GM21723 (cell line): ENCODE results near the gene MET.
"Not testable (repeated sequence)": the region's sequence is repeated elsewhere in the genome, so short reads cannot be mapped to it uniquely, and the experiment has no call there.

Experiments
- ATAC-seq: cut with Tn5 transposase; IDR thresholded peaks from one replicate; pipeline ENCODE4 v1.9.1; 2021; ENCODE audit warnings: mild to moderate bottlenecking, moderate library complexity; ENCODE audit not compliant: unreplicated experiment

Gene MET

DNA sequence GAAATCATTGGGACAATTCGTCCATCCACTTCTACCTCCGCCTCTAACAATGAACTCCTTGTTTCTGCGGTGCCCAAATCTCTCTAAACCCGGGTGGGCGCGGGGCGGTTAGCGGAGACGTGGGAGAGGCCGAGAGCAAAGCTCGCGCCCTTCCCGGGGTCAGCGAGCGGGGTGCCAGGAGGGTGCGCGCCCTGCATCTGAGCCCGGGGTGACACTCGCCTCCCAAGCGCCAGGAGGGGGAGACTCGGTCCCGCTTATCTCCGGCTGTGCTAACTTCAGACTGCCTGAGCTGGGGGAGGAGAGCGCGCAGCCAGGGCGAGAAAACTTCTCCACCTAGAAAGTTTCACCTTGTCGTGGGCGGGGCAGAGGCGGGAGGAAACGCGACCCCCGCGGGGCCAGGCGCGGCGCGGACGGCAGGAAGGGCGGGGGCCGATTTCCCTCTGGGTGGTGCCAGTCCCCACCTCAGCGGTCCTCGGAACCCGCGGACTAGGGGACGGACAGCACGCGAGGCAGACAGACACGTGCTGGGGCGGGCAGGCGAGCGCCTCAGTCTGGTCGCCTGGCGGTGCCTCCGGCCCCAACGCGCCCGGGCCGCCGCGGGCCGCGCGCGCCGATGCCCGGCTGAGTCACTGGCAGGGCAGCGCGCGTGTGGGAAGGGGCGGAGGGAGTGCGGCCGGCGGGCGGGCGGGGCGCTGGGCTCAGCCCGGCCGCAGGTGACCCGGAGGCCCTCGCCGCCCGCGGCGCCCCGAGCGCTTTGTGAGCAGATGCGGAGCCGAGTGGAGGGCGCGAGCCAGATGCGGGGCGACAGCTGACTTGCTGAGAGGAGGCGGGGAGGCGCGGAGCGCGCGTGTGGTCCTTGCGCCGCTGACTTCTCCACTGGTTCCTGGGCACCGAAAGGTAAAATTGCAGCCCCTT is at the start of gene MET:
TSS of gene MET (plus strand) at position 516 of the 915 bp plus-strand sequence. CDS start 26,889 bp downstream, outside the sequence.
- peak; percentile 95 for ATAC-seq

DNA sequence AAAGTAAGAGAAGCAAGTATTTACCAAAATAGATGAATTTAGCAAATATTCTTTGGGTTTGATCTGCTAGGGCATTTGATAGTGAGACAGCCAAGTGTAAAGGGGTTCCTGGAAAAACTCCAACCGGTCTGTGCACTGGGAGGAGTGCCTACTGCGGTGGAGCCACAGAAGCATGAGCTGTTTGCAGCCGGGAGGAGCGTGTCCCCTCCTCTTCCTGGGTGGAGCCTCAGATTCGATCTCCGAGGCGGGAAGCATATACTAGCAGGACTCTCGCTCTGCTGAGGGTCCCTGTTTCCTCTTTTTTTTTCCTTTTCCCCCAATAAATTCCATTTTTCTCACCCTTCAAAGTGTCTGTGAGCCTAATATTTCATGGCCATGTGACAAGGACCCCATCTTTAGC is 45.1 kb upstream of the MET start:
- ATAC-seq = no peak

DNA sequence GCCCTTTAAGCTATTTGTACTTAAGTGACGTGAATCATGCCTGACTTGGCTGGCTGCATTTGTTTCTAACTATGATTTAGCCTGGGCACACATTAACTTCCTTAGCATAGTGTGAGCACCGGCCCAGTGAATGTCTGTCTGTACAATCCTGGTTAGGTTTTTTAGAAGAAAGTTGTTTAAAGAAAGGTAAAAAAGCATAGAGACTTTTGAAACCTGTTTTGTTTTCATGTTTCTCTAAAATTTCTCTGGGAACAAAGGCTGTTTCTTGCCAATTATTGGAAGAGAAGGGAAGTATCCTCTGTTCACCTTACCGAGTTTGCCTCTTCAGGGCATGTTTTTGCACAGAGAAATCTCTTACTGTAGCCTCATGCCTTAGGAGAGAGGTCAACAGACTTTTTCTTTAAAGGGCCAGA is 42.9 kb upstream of the MET start:
- ATAC-seq = no peak

DNA sequence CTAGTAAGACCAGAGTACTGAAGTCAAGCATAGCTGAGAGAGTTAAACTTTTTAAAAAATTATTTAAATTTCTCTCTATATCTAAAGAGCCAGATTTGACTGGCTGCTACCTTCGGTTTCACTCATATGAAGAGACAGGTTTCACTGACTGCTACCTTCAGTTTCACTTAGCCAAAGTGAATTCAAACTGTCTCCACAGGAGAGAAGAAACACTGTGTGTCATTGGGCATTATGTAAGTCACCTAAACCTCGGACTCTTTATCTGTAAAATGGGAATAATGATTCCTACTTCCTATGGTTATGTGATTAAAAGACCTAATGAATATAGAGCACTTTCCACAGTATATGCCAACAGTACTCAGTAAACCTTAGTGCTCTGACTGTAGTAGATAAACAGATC is 41.6 kb upstream of the MET start:
- peak; percentile 95 for ATAC-seq

DNA sequence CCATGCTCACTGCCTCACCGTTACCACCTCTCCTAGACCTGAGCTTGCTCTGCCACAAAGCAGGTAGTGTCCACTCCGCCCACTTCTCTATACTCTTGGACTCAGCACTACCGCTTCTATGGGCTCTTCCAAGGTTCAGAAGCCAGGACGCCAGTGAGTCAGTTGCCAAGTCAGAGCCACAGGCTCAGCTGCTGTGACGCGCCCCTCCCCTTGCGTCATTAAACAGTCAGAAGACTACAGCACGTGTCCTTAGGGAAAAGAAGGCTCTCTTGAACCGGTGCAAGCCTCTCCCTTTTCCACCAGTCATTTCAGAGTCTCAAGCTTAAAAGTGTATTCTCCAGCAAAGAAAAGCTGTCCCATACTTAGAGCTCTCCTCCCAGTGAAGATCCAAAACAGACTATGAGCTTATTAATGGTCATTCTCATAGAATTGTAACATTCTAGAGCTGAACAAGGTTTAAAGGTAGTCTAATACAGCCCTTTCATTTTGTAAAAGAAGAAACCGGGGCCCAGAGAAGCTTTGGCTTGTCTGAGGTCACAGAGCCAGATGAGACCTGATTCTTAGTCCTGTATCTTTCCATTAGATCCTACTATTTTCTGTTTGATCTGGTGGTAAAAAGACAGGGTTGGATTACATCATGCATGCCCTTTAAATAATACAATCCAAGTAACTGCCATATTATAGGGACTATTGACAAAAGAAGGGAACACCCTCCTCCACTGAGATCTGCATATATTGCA is 40.9 kb upstream of the MET start:
- ATAC-seq = peak; percentile 58

DNA sequence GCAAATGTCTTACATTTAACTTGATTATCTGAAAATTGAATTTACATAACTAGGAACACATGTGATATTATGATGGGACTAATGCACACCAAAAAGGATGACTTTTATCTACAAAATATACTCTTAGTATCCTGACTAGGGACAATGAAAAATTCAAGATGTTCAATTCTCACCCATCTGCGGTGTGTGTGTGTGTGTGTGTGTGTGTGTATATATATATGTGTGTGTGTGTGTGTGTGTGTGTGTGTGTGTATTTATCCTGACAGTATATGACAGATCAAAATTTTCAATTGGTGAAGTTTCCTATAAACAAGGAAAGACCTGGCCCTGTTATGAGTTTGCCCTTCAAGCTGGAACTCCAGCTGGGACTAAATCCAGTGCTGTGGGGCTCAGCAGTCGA is 40.3 kb upstream of the MET start:
- no peak for ATAC-seq

DNA sequence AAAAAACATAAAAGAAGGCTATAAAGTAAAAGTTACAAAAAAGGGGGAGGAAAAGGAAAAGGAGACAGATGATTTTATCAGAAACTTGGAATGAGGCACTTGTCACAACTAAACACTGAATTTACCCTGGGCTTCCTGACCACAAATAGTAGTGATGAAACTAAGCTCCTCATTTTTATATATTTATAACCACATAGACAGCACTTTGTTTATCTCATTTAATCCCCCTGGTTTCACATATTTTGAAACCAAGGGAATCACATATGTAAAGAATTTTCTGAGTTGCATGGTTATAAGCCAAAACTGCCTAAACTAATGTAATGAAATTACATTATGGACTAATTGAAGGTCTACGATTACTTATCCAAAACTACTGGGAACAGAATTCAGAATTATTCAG is 39.6 kb upstream of the MET start:
- ATAC-seq = no peak

DNA sequence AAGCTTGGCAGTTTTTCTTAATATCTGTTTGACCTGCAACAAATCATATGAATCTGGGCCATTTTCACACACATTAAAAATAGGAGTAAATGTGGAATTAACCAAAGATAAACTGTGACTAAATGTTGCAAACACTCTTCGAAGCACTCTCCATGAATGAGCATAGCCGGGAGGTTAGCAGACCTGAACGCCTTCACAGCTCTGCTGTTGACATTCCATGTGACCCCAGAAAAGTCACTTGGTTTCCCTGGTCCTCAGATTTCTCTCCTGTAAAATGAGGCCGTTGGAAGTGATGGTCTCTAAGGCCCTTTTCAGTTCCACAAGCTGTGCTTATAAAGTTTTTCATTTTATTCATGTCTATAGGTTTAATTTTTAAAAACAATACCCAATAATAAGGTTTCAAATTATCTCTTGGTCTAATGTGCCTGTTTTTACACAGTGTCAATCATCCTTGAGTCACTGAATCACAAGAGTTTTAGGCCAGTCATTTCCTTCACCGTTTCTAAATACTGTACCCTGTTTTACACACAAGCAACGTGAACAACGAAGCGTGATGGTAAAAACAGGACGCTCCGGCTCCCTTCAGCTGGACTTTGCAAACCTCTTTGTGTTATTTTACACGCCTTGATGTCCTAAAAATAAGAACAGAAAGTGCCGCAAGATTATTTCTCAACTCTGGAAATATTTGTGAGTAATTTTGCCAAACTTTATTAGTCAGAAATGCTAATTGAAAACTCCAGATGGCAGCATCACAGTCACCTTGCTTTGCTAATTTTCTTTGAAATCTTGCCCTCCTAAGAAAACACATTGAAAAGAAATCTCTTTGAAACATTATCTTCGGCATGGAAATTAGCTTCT is 38.6 kb upstream of the MET start:
- peak; percentile 32 for ATAC-seq

DNA sequence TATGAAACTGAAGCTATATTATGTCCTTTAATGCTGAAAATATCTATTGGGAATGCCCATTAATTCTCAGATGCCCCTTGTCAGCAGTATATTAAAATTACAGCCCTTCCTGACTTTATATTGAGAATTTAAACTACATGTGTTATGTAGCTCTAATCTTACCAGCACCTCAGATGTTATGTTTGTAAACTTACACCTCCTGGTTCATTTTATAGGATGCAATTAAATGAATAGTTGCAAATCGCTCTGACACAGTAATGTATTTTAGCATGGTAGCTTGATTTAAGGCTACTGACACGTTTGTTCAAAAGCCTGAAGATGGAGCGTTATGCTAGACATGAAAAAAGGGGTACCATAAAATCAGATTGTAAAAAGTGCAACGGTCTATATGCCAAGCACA is 35.0 kb upstream of the MET start:
- ATAC-seq = no peak

DNA sequence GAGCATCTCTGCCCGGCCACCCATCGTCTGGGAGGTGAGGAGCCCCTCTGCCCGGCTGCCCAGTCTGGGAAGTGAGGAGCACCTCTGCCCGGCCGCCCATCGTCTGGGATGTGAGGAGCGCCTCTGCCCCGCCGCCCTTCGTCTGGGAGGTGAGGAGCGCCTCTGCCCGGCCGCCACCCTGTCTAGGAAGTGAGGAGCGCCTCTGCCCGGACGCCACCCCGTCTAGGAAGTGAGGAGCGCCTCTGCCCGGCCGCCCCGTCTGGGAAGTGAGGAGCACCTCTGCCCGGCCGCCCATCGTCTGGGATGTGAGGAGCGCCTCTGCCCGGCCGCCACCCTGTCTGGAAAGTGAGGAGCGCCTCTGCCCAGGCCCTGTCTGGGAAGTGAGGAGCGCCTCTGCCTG is 33.4 kb upstream of the MET start:
- not testable (repeated sequence) for ATAC-seq

DNA sequence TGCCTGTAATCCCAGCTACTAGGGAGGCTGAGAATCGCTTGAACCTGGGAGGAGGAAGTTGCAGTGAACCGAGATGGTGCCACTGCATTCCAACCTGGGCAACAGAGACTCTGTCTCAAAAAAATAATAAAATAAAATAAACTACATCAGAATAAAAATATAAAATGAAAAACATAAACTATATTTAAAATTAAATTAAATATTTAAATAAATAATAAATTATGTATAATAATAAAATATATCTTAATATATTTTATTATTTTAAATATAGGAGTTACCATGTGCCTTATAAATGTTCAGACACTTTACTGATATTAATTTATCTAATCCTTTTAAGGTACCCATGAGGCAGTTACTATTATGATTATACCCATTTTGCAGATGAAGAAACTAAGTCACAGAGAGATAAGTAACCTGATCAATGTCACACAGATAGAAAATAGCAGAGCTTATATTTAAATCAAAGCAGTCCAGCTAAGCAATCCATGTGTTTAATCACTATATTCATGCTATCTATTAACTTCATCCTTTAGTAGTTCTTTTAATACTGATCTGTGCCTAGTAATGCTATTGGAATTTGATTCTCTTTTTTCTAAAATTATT is 30.3 kb upstream of the MET start:
- no peak for ATAC-seq

DNA sequence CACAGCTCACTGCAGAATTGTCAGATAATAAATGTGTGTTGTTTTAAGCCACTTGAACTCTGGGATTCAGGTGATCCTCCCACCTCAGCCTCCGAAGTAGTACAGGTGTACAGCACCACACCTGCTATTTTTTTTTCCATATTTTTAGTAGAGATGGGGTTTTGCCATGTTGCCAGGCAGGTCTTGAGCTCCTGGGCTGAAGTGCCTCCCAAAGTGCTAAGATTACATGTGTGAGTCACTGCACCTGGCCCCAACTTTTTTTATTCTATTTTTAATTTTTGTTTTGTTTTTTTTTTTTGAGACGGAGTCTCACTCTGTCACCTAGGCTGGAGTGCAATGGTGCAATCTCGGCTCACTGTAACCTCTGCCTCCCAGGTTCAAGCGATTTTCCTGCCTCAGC is 28.8 kb upstream of the MET start:
- ATAC-seq = not testable (repeated sequence)

DNA sequence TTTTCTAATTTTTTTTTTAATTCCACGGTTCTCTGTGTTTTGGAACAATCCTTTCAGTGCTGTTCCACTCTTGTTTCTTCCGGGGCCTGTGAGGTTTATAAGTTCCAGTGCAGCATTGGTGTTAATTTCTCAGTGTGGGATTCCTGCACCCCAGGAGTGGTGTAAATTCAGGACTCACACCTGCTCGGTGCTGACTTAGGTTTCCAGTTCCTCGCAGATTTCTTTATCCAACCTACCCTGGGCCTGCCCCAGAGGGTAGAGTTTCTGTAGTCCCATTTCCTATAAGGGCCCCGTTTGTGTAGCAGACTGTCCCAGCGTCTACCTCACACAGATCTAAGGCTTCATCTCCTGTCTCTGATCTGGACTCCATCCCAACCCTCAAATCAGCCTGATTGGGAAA is 27.4 kb upstream of the MET start:
- ATAC-seq = no peak

DNA sequence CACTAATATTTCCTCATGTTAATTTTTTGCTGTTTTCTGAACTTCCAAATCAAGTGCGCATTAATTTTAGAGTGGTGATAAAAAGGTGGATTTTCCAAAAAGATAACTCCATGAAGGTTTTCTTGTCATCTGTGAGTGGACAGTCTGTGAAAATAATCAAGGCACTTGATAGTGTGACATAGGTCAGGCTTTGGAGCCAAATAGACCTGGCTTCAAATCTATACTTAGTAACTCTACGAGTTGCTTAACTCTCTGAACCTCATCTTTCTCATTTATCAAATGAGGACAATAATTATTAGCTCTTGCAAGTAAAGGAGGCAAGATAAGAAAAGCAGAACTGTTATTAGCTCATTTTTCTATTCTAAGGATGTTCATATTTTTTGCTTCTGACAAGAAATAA is 24.7 kb upstream of the MET start:
- ATAC-seq = no peak

DNA sequence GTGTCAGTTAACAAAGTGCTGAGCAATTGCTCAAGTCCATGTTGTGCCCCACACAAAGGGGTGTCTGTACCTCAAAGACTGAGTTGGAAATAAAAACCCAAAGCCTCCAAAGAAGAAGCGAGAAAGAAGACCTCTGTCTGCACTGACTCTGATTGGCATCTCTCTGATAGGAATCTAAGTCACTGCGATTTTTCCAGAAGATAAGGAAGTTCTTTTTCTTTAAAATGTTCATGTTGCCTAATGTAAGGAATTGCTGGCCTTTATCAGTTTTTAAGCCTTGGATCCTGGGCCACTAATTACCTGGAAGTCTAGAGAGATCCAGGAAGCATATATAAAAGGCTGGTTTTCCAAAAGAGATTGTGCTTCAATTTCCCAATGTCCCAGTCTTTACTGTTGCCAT is 24.1 kb upstream of the MET start:
- ATAC-seq = no peak

DNA sequence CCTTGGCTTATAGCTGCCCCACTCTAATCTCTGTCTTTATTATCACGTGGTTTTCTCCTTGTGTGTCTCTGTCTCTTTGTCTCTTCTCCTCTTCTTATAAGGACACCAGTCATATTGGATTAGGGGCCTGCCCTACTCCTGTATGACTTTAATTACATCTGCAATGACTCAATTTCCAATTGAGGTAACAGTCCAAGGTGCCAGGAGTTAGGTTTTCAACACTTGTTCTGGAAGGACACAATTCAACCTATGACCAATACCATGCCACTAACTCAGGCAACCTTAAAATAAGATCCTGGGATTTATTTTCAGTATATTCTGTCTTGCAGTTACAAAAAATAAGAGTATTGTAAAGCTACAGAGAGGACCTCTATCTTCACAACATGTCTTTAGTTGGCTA is 21.6 kb upstream of the MET start:
- ATAC-seq = no peak

DNA sequence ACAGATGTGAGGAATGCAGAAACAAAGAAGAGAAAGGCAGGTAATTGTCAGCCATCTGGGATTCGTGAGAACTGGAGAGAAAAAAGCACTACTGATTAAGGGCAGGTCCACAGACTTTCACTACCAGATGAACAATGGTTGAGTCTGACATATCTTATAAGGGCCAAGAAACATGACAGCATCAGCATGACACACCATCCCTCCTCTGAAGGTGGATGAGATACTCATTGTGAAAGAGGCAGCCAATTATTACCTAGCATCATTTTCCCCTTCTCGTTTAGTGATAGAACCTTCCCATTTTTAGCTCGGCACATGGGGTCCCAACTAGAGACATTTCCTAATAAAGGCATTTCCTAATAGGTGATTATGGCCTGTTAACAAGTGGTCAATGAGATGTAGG is 19.2 kb upstream of the MET start:
- ATAC-seq = no peak

DNA sequence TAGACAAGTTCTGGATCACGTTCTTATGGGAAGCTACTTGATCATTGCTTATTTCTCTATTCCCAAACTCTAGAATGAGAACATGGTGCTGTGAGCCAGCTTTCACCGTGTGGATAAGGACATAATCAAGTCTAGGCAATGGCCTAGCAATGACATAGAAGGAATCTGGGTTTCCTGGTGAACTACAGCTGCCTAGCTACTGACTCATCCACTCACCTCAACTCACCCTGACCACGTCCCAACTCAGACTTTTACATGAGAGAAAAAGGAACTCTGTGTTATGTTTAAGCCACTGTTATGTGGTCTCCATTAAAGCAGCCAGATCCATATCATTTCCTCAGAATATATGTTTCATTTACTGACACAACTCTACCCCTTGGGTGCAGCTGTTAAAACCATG is 18.8 kb upstream of the MET start:
- ATAC-seq = no peak

DNA sequence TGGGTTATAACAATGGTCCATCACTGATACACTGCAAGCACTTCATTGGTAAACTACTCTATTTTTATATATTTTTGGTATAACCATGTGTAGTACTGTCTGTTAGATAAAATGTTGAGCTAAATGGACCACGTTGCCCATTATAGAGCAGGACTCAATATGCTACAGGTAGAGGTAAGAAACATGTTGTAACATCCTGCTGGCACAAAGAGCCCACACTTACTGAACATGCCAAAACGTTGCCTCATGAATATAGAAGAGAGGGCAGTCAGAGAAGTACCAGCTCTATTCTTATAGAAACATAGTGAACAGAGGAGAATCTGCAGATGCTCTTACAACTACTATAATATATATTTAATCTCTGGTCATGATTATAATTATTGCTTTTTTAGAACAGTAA is 18.4 kb upstream of the MET start:
- ATAC-seq = no peak

DNA sequence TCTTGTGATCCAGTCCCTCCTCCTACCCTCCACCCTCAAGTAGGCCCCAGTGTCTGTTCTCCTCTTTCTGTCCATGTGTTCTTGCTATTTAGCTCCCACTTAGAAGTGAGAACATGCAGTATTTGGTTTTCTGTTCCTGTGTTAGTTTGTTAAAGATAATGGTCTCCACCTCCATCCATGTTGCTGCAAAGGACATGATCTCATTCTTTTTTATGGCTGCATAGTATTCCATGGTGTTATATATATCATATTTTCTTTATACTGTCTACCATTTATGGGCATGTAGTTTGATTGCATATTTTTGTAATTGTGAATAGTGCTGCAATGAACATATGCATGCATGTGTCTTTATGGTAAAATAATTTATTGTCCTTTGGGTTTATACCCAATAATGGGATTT is 12.7 kb upstream of the MET start:
- not testable (repeated sequence) for ATAC-seq

DNA sequence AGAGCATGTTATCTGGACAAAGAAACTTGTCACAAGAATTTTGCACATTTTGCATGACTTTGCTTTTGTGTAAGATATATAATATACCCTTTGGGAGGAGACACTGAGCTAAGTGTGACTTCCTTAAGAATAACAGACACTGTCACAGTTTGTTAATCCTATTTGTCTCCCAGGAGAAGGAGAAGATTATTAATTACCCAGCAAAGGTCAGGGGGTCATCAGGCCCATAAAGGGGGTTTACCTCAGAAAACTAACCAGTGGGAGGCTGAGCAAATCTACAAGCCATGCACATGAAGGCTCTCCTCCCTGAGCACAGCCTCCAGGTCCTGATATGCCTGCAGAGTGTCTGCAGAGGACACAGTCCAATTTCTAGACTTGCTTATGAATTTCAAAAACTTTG is 10.1 kb upstream of the MET start:
- no peak for ATAC-seq
